ENCODE measurements around the gene LSAMP.

Gene LSAMP

GRCh38 chr3:116038968-116039650 lies 406.2 kb downstream of the LSAMP start:
- H3K27me3 ChIP-seq (ENCODE audit: control insufficient read depth, insufficient read depth, low read length): no peaks in the 10 kb centered on the region
- H3K9me3 ChIP-seq (replicated peaks; ENCODE audit: low read length): no peaks in the 10 kb centered on the region
- no peak overlapping the region for H3K4me3 ChIP-seq (ENCODE audit: low read length)
- H3K9ac ChIP-seq (ENCODE audit: low read depth, low read length): no peak overlapping the region
- H3K4me1 ChIP-seq (ENCODE audit: control insufficient read depth, insufficient read depth, low read length): no peaks in the 10 kb centered on the region
- H3K36me3 ChIP-seq (ENCODE audit: insufficient read depth, low read length): no peaks in the 10 kb centered on the region
- H3K4me2 ChIP-seq (ENCODE audit: low read length): no peak overlapping the region

DNA sequence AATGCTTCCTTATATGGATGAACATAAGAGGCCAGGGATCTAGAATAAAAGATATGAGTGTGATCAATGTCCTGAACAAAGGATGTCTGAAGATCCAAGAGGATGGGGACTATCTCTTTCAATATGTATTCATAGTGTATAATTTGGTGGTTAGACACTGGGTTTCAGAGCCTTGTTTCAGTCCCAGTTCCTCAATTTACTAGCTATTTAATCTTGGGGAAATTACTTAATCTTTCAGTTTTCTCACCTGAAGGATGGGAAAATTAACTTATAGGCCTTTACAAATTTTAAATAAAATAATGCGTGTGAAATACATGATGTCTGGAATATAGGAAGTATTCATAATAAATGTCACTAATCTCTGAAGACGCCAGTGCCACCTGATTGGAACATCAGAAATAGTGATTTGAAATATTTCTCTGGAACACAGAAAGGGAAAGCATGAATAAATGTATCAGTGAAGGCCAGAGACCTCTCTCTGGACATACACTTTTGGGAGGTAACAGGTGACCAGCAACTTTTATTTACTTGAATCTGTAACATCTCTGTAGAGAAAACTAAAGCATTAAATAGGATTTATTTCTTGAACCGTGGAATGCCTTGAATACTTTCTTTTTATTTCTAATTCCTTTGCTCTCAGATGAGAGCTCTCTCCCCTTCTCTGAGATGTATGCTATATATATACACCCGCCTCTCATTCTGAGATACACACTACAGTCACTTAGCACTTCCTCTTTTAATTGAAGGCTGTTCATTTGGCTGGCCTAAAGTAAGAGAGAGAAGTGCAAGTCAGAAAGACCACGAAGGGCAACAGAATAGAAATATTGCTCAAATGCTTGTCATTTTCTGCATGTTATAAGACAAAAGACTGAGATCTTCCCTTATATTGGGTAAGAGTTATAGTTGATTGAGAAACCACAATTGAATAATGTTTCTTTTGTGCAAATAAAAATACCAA lies 407.1 kb downstream of the LSAMP start:
- Histone ChIP-seq H3K4me1 (ENCODE audit: control insufficient read depth, insufficient read depth, low read length) (no peaks in the 10 kb centered on the region), H3K4me3 (ENCODE audit: low read length) (no peak overlapping the region), H3K36me3 (ENCODE audit: insufficient read depth, low read length) (no peaks in the 10 kb centered on the region), H3K27me3 (ENCODE audit: control insufficient read depth, insufficient read depth, low read length) (no peaks in the 10 kb centered on the region), H3K9ac (ENCODE audit: low read depth, low read length) (no peak overlapping the region), H3K9me3 (replicated peaks; ENCODE audit: low read length) (no peaks in the 10 kb centered on the region), H3K4me2 (ENCODE audit: low read length) (no peak overlapping the region)

GRCh38 chr3:116035429-116035828 lies 409.9 kb downstream of the LSAMP start:
- Histone ChIP-seq H3K9me3 (replicated peaks; ENCODE audit: low read length) (no peaks in the 10 kb centered on the region), H3K4me3 (ENCODE audit: low read length) (no peak overlapping the region), H3K9ac (ENCODE audit: low read depth, low read length) (no peak overlapping the region), H3K36me3 (ENCODE audit: insufficient read depth, low read length) (no peaks in the 10 kb centered on the region), H3K4me1 (ENCODE audit: control insufficient read depth, insufficient read depth, low read length) (no peaks in the 10 kb centered on the region), H3K4me2 (ENCODE audit: low read length) (no peak overlapping the region), H3K27me3 (ENCODE audit: control insufficient read depth, insufficient read depth, low read length) (no peaks in the 10 kb centered on the region)

DNA sequence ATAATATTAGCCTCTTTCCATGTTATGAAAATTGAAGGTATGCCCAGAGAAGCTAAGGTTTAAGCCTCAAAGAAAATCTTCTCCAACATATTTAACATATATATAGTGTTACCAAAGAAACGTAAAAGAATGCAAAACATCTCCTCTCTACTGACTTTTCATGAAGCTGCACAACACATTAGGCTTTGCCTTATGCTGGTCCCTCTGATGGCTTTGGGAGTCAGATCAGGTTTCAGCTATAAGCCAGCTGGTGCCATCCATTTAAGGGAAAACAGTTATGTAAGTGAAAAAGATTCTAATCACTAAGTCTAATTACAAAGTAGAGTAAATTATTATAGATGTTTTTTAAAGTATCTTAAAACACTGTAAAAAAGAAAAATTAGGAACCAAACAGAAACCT lies 410.5 kb downstream of the LSAMP start:
- no peaks in the 10 kb centered on the region for H3K9me3 ChIP-seq (replicated peaks; ENCODE audit: low read length)
- no peak overlapping the region for H3K4me3 ChIP-seq (ENCODE audit: low read length)
- no peaks in the 10 kb centered on the region for H3K27me3 ChIP-seq (ENCODE audit: control insufficient read depth, insufficient read depth, low read length)
- no peak overlapping the region for H3K9ac ChIP-seq (ENCODE audit: low read depth, low read length)
- no peak overlapping the region for H3K4me2 ChIP-seq (ENCODE audit: low read length)
- H3K4me1 ChIP-seq (ENCODE audit: control insufficient read depth, insufficient read depth, low read length): no peaks in the 10 kb centered on the region
- H3K36me3 ChIP-seq (ENCODE audit: insufficient read depth, low read length): no peaks in the 10 kb centered on the region

DNA sequence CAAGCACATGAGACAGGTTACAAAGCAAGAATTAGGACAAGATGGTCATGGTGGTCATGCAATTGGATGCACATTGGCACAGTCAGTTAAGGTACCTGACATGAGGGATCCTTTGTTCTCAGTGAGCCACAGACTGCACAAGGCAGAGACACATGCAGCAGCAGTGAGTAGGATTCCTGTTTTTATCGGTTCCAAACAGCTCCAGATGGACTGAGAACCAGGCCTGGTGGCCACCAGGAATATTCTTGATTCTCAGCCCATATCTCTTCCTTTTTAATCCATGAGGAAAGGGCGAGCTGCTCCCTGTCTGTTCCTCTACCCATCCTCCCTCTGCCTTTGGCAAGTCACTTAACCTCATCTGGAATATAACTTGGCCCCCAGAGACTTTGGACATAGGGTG lies 411.2 kb downstream of the LSAMP start:
- H3K4me3 ChIP-seq (ENCODE audit: low read length): no peak overlapping the region
- H3K4me1 ChIP-seq (ENCODE audit: control insufficient read depth, insufficient read depth, low read length): no peaks in the 10 kb centered on the region
- no peak overlapping the region for H3K4me2 ChIP-seq (ENCODE audit: low read length)
- H3K27me3 ChIP-seq (ENCODE audit: control insufficient read depth, insufficient read depth, low read length): no peaks in the 10 kb centered on the region
- H3K36me3 ChIP-seq (ENCODE audit: insufficient read depth, low read length): no peaks in the 10 kb centered on the region
- H3K9ac ChIP-seq (ENCODE audit: low read depth, low read length): no peak overlapping the region
- no peaks in the 10 kb centered on the region for H3K9me3 ChIP-seq (replicated peaks; ENCODE audit: low read length)

DNA sequence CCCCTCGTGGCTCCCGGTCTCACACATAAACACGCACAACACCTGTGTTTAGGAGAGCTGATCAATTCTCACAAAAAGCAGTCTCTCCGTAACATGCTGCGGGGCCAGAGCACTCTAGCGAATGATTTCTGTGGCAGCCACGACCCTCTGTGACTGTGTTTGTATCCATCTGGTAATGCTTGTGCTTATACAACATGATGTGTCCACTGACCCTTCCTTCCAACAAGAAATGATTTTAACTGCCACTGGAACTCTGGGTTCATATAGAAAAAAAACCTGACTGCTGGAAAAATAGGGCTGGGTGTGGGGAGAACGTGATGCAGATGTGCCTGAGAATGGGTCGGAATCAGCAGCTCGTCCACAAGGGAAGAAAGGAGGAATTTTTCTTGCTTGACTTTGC lies 411.8 kb downstream of the LSAMP start:
- Histone ChIP-seq H3K9me3 (replicated peaks; ENCODE audit: low read length) (no peaks in the 10 kb centered on the region), H3K9ac (ENCODE audit: low read depth, low read length) (no peak overlapping the region), H3K4me1 (ENCODE audit: control insufficient read depth, insufficient read depth, low read length) (no peaks in the 10 kb centered on the region), H3K4me2 (ENCODE audit: low read length) (no peak overlapping the region), H3K27me3 (ENCODE audit: control insufficient read depth, insufficient read depth, low read length) (no peaks in the 10 kb centered on the region), H3K36me3 (ENCODE audit: insufficient read depth, low read length) (no peaks in the 10 kb centered on the region), H3K4me3 (ENCODE audit: low read length) (no peak overlapping the region)

DNA sequence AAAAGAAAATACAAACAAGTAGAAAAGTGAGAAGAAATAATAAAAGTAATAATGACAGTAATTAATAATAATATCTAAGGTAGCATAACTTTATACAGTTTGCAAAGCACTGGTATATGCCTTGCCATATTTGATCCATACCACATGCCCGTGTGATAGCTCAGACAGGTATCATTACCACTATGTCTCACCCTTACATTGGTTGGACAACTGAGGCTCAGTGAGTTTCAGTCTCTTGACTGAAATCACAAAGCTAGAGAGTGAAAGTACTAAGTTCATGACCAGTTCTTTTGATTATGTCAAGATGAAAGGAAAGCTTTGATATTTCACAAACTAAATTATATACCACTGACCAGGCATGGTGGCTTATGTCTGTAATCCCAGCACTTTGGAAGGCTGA lies 413.1 kb downstream of the LSAMP start:
- Histone ChIP-seq H3K9me3 (replicated peaks; ENCODE audit: low read length) (no peaks in the 10 kb centered on the region), H3K4me1 (ENCODE audit: control insufficient read depth, insufficient read depth, low read length) (no peaks in the 10 kb centered on the region), H3K27me3 (ENCODE audit: control insufficient read depth, insufficient read depth, low read length) (no peaks in the 10 kb centered on the region), H3K4me3 (ENCODE audit: low read length) (no peak overlapping the region), H3K9ac (ENCODE audit: low read depth, low read length) (no peak overlapping the region), H3K4me2 (ENCODE audit: low read length) (no peak overlapping the region), H3K36me3 (ENCODE audit: insufficient read depth, low read length) (no peaks in the 10 kb centered on the region)

- Histone ChIP-seq H3K9me3 (replicated peaks; ENCODE audit: low read length) (no peaks in the 10 kb centered on the region), H3K4me3 (ENCODE audit: low read length) (no peak overlapping the region)
Observed at GRCh38 chr3:116030131-116030850, 415.0 kb downstream of the LSAMP start.

DNA sequence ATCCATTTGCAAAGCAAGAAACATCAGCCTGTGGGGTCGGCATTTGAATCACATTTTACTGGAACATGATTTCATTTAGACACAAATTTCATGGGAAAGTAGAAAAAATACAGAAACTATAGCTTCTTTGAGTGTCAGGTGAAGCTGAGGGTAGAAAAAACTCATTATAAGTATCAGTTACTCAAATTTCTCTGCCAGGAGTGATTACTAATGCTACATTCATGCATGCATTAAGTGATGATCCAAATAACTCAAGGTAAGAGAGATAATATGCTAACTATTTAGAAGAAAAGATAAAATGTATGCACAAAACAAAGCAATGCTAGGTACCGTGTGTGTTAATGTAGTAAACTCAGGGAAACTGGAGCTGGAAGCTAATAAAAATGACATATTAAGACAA lies 416.0 kb downstream of the LSAMP start:
- no peak overlapping the region for H3K9ac ChIP-seq (ENCODE audit: low read depth, low read length)
- no peaks in the 10 kb centered on the region for H3K9me3 ChIP-seq (replicated peaks; ENCODE audit: low read length)
- H3K4me2 ChIP-seq (ENCODE audit: low read length): no peak overlapping the region
- H3K27me3 ChIP-seq (ENCODE audit: control insufficient read depth, insufficient read depth, low read length): no peaks in the 10 kb centered on the region
- H3K4me1 ChIP-seq (ENCODE audit: control insufficient read depth, insufficient read depth, low read length): no peaks in the 10 kb centered on the region
- H3K4me3 ChIP-seq (ENCODE audit: low read length): no peak overlapping the region
- H3K36me3 ChIP-seq (ENCODE audit: insufficient read depth, low read length): no peaks in the 10 kb centered on the region

More at GRCh38 chr3:116030131-116030850, 415.0 kb downstream of the LSAMP start:
- Histone ChIP-seq H3K27me3 (ENCODE audit: control insufficient read depth, insufficient read depth, low read length) (no peaks in the 10 kb centered on the region), H3K36me3 (ENCODE audit: insufficient read depth, low read length) (no peaks in the 10 kb centered on the region), H3K4me1 (ENCODE audit: control insufficient read depth, insufficient read depth, low read length) (no peaks in the 10 kb centered on the region), H3K4me2 (ENCODE audit: low read length) (no peak overlapping the region), H3K9ac (ENCODE audit: low read depth, low read length) (no peak overlapping the region)

GRCh38 chr3:116028157-116028556 lies 417.1 kb downstream of the LSAMP start:
- Histone ChIP-seq H3K9me3 (replicated peaks; ENCODE audit: low read length) (no peaks in the 10 kb centered on the region), H3K27me3 (ENCODE audit: control insufficient read depth, insufficient read depth, low read length) (no peaks in the 10 kb centered on the region), H3K4me1 (ENCODE audit: control insufficient read depth, insufficient read depth, low read length) (no peaks in the 10 kb centered on the region), H3K36me3 (ENCODE audit: insufficient read depth, low read length) (no peaks in the 10 kb centered on the region), H3K4me3 (ENCODE audit: low read length) (no peak overlapping the region), H3K9ac (ENCODE audit: low read depth, low read length) (no peak overlapping the region), H3K4me2 (ENCODE audit: low read length) (no peak overlapping the region)

- Histone ChIP-seq H3K9me3 (replicated peaks; ENCODE audit: low read length) (no peaks in the 10 kb centered on the region), H3K4me2 (ENCODE audit: low read length) (no peak overlapping the region), H3K9ac (ENCODE audit: low read depth, low read length) (no peak overlapping the region), H3K36me3 (ENCODE audit: insufficient read depth, low read length) (no peaks in the 10 kb centered on the region), H3K4me3 (ENCODE audit: low read length) (no peak overlapping the region), H3K4me1 (ENCODE audit: control insufficient read depth, insufficient read depth, low read length) (no peaks in the 10 kb centered on the region), H3K27me3 (ENCODE audit: control insufficient read depth, insufficient read depth, low read length) (no peaks in the 10 kb centered on the region)
Observed at GRCh38 chr3:116020989-116021388, 424.3 kb downstream of the LSAMP start.
